ENCODE data around the gene GNAI3.

The GNAI3 gene

DNA sequence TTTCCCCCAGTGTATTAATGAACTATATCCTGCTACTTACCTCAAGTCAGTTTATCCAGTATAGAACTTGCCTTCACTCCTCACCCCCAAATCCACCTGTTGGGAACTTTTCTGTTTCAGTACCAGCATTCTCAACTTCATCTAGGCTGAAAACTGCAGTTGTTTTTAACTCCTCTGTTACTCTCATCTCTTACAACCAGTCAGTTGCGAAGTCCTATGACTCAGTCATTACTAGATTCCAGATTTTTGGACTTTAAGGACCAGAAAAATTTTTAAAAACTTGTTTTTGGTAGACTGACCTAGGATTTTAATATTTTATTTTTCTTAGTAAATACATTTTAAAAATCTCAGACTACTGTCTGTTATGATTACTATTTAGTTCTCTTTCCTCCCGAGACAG is 8.1 kb downstream of the GNAI3 start:
- no peaks in the 10 kb centered on the region; the same call in 1 of the 2 replicates for H3K4me1 ChIP-seq (ENCODE audit: control insufficient read depth, insufficient read depth, low read length)

GRCh38 chr1:109557520-109557919 is 9.1 kb downstream of the GNAI3 start:
- Histone ChIP-seq H3K4me1 (ENCODE audit: control insufficient read depth, insufficient read depth, low read length) (peaks cover 4% of the 10 kb centered on the region), H3K9me3 (ENCODE audit: control insufficient read depth, insufficient read depth, low read depth, low read length) (no peaks in the 10 kb centered on the region), H3K36me3 (ENCODE audit: control insufficient read depth in 2 of 2, insufficient read depth in 1 of 2, low read length in 2 of 2) (peaks cover 0 to 6% of the 10 kb centered on the region in 2 experiments; a peak in 1 of 3 replicates), H3K4me3 (ENCODE audit: low read depth, low read length) (no peak overlapping the region), H3K27ac (ENCODE audit: extremely low read depth, low read depth, low read length) (no peak overlapping the region)
- ChIA-PET POLR2A (interaction anchor here (4.3 kb wide), 1 partner anchor 8 kb away, joined by 32 read pairs; the partner anchor contains the start of gene GNAI3), CTCF (interaction anchor here (0.6 kb wide), 1 partner anchor 30 kb away, joined by 4 read pairs; no protein-coding TSS in a partner anchor)
- TF ChIP-seq ZNF843 (tag by site-specific recombination; IDR thresholded peaks at IDR 0.05) (no peak), ZNF37A (tag by site-specific recombination; IDR thresholded peaks at IDR 0.05) (no peak), ZBTB7A (tag by site-specific recombination; IDR thresholded peaks at IDR 0.05; ENCODE audit: low read depth) (no peak), ZNF184 (tag by site-specific recombination; IDR thresholded peaks at IDR 0.05) (no peak), OSR2 (tag by site-specific recombination; IDR thresholded peaks at IDR 0.05) (no peak), BCL11B (tag by site-specific recombination; IDR thresholded peaks at IDR 0.05; ENCODE audit: low read depth) (no peak), HOXC10 (CRISPR knock-in tag; IDR thresholded peaks at IDR 0.05) (no peak), RBAK (tag by site-specific recombination; IDR thresholded peaks at IDR 0.05) (no peak), ZNF114 (tag by site-specific recombination; IDR thresholded peaks at IDR 0.05) (no peak)
- TF ChIP-seq, protein P1, sequence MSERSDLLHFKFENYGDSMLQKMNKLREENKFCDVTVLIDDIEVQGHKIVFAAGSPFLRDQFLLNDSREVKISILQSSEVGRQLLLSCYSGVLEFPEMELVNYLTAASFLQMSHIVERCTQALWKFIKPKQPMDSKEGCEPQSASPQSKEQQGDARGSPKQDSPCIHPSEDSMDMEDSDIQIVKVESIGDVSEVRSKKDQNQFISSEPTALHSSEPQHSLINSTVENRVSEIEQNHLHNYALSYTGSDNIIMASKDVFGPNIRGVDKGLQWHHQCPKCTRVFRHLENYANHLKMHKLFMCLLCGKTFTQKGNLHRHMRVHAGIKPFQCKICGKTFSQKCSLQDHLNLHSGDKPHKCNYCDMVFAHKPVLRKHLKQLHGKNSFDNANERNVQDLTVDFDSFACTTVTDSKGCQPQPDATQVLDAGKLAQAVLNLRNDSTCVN (tag by site-specific recombination; optimal IDR thresholded peaks at IDR 0.05), result no peak
- TF ChIP-seq, protein P2, sequence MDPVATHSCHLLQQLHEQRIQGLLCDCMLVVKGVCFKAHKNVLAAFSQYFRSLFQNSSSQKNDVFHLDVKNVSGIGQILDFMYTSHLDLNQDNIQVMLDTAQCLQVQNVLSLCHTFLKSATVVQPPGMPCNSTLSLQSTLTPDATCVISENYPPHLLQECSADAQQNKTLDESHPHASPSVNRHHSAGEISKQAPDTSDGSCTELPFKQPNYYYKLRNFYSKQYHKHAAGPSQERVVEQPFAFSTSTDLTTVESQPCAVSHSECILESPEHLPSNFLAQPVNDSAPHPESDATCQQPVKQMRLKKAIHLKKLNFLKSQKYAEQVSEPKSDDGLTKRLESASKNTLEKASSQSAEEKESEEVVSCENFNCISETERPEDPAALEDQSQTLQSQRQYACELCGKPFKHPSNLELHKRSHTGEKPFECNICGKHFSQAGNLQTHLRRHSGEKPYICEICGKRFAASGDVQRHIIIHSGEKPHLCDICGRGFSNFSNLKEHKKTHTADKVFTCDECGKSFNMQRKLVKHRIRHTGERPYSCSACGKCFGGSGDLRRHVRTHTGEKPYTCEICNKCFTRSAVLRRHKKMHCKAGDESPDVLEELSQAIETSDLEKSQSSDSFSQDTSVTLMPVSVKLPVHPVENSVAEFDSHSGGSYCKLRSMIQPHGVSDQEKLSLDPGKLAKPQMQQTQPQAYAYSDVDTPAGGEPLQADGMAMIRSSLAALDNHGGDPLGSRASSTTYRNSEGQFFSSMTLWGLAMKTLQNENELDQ (tag by site-specific recombination; IDR thresholded peaks at IDR 0.05; ENCODE audit: low read depth), result no peak
- TF ChIP-seq, protein P3, sequence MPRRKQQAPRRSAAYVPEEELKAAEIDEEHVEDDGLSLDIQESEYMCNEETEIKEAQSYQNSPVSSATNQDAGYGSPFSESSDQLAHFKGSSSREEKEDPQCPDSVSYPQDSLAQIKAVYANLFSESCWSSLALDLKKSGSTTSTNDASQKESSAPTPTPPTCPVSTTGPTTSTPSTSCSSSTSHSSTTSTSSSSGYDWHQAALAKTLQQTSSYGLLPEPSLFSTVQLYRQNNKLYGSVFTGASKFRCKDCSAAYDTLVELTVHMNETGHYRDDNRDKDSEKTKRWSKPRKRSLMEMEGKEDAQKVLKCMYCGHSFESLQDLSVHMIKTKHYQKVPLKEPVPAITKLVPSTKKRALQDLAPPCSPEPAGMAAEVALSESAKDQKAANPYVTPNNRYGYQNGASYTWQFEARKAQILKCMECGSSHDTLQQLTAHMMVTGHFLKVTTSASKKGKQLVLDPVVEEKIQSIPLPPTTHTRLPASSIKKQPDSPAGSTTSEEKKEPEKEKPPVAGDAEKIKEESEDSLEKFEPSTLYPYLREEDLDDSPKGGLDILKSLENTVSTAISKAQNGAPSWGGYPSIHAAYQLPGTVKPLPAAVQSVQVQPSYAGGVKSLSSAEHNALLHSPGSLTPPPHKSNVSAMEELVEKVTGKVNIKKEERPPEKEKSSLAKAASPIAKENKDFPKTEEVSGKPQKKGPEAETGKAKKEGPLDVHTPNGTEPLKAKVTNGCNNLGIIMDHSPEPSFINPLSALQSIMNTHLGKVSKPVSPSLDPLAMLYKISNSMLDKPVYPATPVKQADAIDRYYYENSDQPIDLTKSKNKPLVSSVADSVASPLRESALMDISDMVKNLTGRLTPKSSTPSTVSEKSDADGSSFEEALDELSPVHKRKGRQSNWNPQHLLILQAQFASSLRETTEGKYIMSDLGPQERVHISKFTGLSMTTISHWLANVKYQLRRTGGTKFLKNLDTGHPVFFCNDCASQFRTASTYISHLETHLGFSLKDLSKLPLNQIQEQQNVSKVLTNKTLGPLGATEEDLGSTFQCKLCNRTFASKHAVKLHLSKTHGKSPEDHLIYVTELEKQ (tag by site-specific recombination; IDR thresholded peaks at IDR 0.05; ENCODE audit: borderline replicate concordance), result no peak

More for the DNA sequence above, 8.1 kb downstream of the GNAI3 start:
- TF ChIP-seq SCRT1 (tag by site-specific recombination; IDR thresholded peaks at IDR 0.05; ENCODE audit: borderline replicate concordance) (peak; percentile 33; the same call in 1 of the 2 replicates), ZNF112 (tag by site-specific recombination; IDR thresholded peaks at IDR 0.05) (no peak), GLI2 (tag by site-specific recombination; IDR thresholded peaks at IDR 0.05; ENCODE audit: borderline replicate concordance, low read depth) (no peak), ZBTB20 (tag by site-specific recombination; IDR thresholded peaks at IDR 0.05) (no peak), SCRT2 (tag by site-specific recombination; IDR thresholded peaks at IDR 0.05) (peak; percentile 61; the same call in 1 of the 2 replicates), ZNF16 (tag by site-specific recombination; IDR thresholded peaks at IDR 0.05; ENCODE audit: low read depth) (no peak), ZNF548 (tag by site-specific recombination; IDR thresholded peaks at IDR 0.05) (no peak), ZNF398 (tag by site-specific recombination; IDR thresholded peaks at IDR 0.05) (no peak)
- CTCF ChIA-PET, result no interaction called here
- POLR2A ChIA-PET, result interaction anchor here (0.6 kb wide), 1 partner anchor 472 kb away, joined by 3 read pairs; no protein-coding TSS in a partner anchor
- H3K9me3 ChIP-seq (ENCODE audit: control insufficient read depth, insufficient read depth, low read depth, low read length), result no peaks in the 10 kb centered on the region
- H3K4me3 ChIP-seq (ENCODE audit: low read depth, low read length), result no peak overlapping the region
- H3K27ac ChIP-seq (ENCODE audit: extremely low read depth, low read depth, low read length), result no peak overlapping the region
- peaks cover 0 to 6% of the 10 kb centered on the region in 2 experiments; a peak in 2 of 3 replicates for H3K36me3 ChIP-seq (ENCODE audit: control insufficient read depth in 2 of 2, insufficient read depth in 1 of 2, low read length in 2 of 2)
